GM12874 (cell line): Measurements from ENCODE around the gene ALDH1A3.

Experiments
- CTCF ChIP-seq: IDR thresholded peaks from 2 replicates; pipeline ENCODE4 v1.5.1; 2011; ENCODE audit warnings: low read depth, mild to moderate bottlenecking, control low read depth, low read length, moderate library complexity; ENCODE audit not compliant: insufficient read depth

ALDH1A3 gene

DNA sequence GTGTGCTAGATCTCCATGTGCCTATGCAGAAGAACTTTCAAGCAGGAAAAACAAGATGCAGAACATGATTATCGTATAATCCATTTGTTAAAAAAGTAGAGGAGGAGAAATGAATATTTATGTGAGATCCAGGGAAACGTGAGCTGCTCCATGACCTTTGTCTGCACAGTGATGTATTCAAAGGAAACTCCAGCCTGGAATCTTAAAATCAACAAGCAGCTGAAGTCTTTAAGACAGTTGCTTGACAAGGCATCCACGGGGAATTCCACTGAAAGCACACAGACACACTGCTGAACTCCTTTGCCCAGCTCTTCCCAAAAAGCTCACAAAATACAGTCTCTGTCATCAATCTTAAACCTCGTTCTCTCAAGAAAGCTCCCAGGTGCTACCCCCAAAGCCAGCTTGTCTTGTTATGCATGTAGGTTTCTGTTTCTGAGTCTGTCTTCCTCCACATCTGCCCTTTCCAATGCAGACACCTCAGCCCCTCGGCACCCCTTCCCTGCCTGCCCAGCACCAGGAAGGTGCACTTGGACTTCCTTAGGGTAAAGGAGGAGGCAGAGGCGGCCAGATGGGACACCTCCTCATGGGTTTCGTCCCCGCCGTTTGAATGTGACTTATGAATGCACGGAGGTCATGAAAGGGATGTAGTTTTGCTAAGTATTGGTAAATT is 68.3 kb downstream of the ALDH1A3 start:
- TF ChIP-seq CTCF: no peak

- TF ChIP-seq CTCF: no peak
Observed at GRCh38 chr15:100948430-100948762, 68.8 kb downstream of the ALDH1A3 start.

DNA sequence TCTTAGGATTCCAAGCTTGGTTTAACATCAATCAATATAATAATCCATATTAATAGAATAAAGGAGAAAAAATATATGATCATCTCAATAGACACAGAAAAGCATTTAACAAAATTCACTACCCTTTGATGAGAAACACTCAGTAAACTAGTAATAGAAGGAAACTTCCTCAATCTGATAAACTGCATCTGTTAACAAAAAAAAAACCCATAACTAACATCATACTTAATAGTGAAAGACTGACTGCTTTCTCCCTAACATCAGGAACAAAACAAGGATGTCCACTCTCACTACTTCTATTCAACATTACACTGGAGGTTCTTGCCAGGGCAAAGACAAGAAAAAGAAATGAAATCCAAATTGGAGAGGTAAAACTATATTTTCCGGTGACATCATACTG is 70.1 kb downstream of the ALDH1A3 start:
- TF ChIP-seq CTCF: no peak

DNA sequence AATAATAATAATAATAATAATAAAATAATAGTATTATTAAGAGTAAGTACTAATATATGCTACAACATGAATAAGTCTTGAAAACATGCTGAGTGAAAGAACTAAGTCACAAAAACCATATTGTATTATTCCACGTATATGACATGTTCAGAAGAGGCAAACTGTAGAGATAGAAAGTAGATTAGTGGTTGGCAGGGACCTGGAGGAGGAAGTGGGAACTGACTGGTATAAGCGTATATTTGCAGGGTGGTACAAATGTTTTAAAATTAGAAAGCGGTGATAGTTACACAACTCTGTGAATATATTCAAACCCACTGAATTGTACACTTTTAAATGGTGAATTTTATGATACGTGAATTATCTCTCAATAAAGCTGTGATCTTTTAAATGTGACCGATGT is 72.3 kb downstream of the ALDH1A3 start:
- no peak for TF ChIP-seq CTCF

- TF ChIP-seq CTCF: no peak
Observed at GRCh38 chr15:100952566-100952965, 72.9 kb downstream of the ALDH1A3 start.

GRCh38 chr15:100958326-100959065 is 78.9 kb downstream of the ALDH1A3 start:
- no peak for TF ChIP-seq CTCF

DNA sequence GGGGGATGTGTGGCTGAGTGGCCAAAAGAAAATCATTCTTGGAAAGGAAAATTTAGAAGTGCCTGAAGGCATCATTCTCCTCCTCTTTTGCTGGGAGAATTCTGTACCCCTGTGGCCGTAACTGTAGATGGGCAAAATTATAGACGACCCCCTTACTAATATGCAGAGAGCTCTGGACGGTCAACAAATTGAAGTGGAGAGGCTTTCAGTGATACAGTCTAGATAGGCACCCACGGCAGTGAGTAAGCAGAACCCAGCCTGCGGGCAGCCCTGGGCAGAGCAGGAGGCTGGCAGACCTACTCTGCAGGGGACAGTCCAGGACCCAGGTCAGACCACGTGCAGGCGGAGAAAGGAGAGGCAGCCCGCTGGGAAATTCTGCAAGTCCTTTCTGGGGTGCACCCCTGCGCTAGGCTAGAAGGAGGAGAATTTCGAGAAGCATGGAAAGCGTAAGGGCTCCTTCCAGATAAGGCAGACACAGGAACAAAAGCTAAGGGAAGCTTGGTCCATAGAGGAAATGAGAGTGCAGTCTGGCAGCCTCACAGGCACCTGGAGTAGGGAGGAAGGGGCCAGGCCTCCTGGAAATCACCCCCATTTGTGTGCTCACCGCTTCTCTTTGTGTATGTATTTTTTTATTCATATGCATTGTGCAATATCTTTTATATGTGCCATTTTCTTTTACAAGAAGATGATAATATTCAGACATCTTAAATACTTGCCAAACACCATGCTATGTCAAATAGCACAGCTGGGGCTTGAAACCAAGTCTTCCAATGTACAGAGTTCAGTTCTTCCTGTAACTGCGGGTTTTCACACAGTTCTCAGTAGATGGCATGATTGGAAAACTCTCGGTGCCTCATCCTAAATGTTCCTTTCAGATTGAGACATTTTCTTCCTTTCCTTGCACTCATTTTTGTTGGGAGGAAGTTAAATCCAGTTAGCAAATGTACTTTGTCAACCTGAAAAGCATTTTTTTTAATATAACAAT is 79.7 kb downstream of the ALDH1A3 start:
- TF ChIP-seq CTCF: no peak
